Neutrophil (primary cell): ENCODE data around the gene RNF149.
"Not testable (repeated sequence)": the region's sequence is repeated elsewhere in the genome, so short reads cannot be mapped to it uniquely, and the experiment has no call there.

Experiments used
- H3K27ac ChIP-seq: fragments of 200-600 bp; sonication (generic); 2 replicates; pipeline ENCODE4 v1.5.1; 2016; ENCODE audit warnings: mild to moderate bottlenecking, moderate library complexity
- H3K27me3 ChIP-seq: fragments of 200-600 bp; sonication (generic); 2 replicates; pipeline ENCODE4 v1.6.0; 2016; ENCODE audit warnings: mild to moderate bottlenecking
- H3K36me3 ChIP-seq: fragments of 200-600 bp; sonication (generic); 2 replicates; pipeline ENCODE4 v1.5.1; 2017
- H3K4me1 ChIP-seq, 2 experiments: fragments of 200-600 bp in 1 of 2; sonication (generic) in 1 of 2; 1 replicate in 1 of 2; 2 replicates in 1 of 2; pipeline versions ENCODE4 v1.5.1 to v1.6.1; 2013 to 2016; ENCODE audit warnings: low read depth in 1 of 2, low read length in 1 of 2, mild to moderate bottlenecking in 1 of 2, moderate library complexity in 1 of 2; ENCODE audit not compliant: control insufficient read depth in 1 of 2, insufficient read depth in 1 of 2
- H3K4me3 ChIP-seq, 2 experiments: fragments of 200-600 bp in 1 of 2; sonication (generic) in 1 of 2; 1 replicate in 1 of 2; 2 replicates in 1 of 2; pipeline ENCODE4 v1.5.1; 2013 to 2016; ENCODE audit warnings: low read depth in 1 of 2, low read length in 1 of 2, mild to moderate bottlenecking in 1 of 2, moderate library complexity in 1 of 2
- H3K9me3 ChIP-seq: fragments of 200-600 bp; sonication (generic); 2 replicates; pipeline ENCODE4 v1.5.1; 2016
- CTCF ChIP-seq: fragments of 200-600 bp; sonication (generic); IDR thresholded peaks from 2 replicates; pipeline ENCODE4 v1.5.1; 2016; ENCODE audit warnings: antibody characterized with exemption

The RNF149 gene

GRCh38 chr2:101249826-101250225, 58.7 kb downstream of the RNF149 start:
- Histone ChIP-seq H3K9me3 (no peaks in the 10 kb centered on the region), H3K27ac (no peak overlapping the region), H3K4me3 (no peak overlapping the region), H3K36me3 (peaks cover 7% of the 10 kb centered on the region), H3K4me1 (peaks cover 24 to 29% of the 10 kb centered on the region in 2 experiments), H3K27me3 (no peaks in the 10 kb centered on the region)
- no peak for TF ChIP-seq CTCF

DNA sequence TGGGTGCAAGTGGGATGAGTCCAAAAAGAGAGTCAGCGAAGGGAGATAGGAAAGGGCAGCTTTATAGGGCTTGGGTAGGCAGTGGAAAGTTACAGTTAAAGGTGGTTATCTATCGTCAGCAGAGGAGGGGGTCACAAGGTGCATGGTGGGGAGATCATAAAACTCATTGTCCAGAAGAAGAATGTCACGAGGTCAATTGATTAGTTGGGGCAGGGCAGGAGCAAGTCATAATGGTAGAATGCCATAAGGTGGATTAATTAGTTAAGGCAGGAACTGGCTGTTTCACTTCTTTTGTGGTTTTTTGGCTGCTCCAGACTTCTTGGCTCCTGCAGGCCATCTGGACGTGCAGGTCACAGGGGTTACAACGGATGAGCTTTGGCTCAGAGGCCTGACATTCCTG, 59.7 kb downstream of the RNF149 start:
- not testable (repeated sequence) for H3K9me3 ChIP-seq, H3K36me3 ChIP-seq, H3K27me3 ChIP-seq, H3K4me3 ChIP-seq, H3K27ac ChIP-seq
- peaks cover 13 to 18% of the 10 kb centered on the region in 2 experiments for H3K4me1 ChIP-seq

GRCh38 chr2:101245468-101245867, 63.0 kb downstream of the RNF149 start:
- not testable (repeated sequence) for H3K4me1 ChIP-seq, H3K27ac ChIP-seq, H3K4me3 ChIP-seq, H3K27me3 ChIP-seq, H3K36me3 ChIP-seq, H3K9me3 ChIP-seq

GRCh38 chr2:101244899-101245298, 63.6 kb downstream of the RNF149 start:
- H3K9me3 ChIP-seq, H3K27me3 ChIP-seq, H3K36me3 ChIP-seq, H3K4me1 ChIP-seq, H3K27ac ChIP-seq, H3K4me3 ChIP-seq: not testable (repeated sequence)

DNA sequence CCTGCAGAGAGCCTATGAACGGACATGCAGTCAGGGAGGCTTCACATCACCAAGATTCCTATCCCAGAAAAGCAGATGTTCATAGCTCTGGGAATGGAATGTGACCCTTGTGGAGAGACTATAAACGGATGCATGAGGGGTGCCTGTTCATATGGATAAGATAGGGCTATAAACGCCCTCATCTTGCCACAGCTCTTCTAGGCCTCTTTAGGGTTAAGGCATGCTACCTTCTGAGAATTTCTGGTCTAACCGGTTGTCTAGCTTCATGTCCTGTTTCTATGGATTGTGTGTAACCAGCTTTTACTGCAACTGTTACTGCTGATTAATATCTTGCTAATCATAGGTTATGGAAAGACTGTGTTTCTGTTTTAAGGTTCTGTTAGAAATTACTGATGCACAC, 64.1 kb downstream of the RNF149 start:
- not testable (repeated sequence) for H3K27ac ChIP-seq, H3K9me3 ChIP-seq

DNA sequence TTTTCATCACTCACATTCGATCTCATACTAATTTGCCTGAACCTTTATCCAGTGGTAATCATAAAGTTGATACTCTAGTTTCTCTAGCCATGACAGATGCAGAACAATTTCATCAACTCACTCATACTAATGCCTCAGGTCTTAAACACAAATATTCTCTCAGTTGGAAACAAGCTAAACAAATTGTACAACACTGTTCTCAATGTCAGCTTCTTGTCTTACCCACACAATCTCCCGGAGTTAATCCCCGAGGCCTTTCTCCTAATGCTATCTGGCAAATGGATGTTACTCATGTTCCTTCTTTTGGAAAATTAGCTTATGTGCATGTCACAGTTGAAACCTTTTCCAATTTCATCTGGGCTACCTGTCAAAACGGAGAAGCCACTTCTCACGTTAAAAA, 67.3 kb downstream of the RNF149 start:
- Histone ChIP-seq H3K27ac (no peak overlapping the region), H3K27me3 (no peaks in the 10 kb centered on the region), H3K4me1 (no peaks in the 10 kb centered on the region), H3K9me3 (no peaks in the 10 kb centered on the region), H3K4me3 (no peak overlapping the region), H3K36me3 (no peaks in the 10 kb centered on the region)
- TF ChIP-seq CTCF = no peak

More for the DNA sequence above, 64.1 kb downstream of the RNF149 start:
- not testable (repeated sequence) for H3K27me3 ChIP-seq, H3K36me3 ChIP-seq, H3K4me3 ChIP-seq, H3K4me1 ChIP-seq

- not testable (repeated sequence) for H3K36me3 ChIP-seq, H3K27ac ChIP-seq, H3K4me1 ChIP-seq, H3K27me3 ChIP-seq, H3K4me3 ChIP-seq, H3K9me3 ChIP-seq
Observed at GRCh38 chr2:101240694-101241093, 67.8 kb downstream of the RNF149 start.

DNA sequence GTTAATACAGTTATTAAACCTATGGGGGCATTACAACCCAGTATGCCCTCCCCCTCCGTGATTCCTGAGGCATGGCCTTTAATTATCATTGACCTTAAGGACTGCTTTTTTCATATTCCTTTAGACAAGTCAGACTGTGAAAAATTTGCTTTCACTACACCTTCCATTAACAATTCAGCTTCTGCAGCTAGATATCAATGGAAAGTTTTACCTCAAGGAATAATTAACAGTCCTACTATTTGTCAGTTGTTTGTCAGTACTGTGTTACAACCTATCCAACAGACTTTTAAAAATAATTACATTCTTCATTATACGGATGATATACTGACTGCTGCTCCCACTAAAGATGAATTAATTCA, 68.8 kb downstream of the RNF149 start:
- H3K27ac ChIP-seq, H3K27me3 ChIP-seq, H3K9me3 ChIP-seq, H3K4me3 ChIP-seq, H3K36me3 ChIP-seq, H3K4me1 ChIP-seq: not testable (repeated sequence)
